22Rv1 (cell line): ENCODE results near the gene MVK.

ENCODE experiments used
- ZFX ChIP-seq: fragments of 450-650 bp; IDR thresholded peaks from 2 replicates; pipeline ENCODE4 v1.6.1; 2017; ENCODE audit warnings: antibody characterized with exemption, borderline replicate concordance
- TF ChIP-seq, protein P1 (sequence below): fragments of 450-650 bp; IDR thresholded peaks from 2 replicates; pipeline ENCODE4 v1.5.1; 2017; ENCODE audit warnings: mild to moderate bottlenecking

DNA sequence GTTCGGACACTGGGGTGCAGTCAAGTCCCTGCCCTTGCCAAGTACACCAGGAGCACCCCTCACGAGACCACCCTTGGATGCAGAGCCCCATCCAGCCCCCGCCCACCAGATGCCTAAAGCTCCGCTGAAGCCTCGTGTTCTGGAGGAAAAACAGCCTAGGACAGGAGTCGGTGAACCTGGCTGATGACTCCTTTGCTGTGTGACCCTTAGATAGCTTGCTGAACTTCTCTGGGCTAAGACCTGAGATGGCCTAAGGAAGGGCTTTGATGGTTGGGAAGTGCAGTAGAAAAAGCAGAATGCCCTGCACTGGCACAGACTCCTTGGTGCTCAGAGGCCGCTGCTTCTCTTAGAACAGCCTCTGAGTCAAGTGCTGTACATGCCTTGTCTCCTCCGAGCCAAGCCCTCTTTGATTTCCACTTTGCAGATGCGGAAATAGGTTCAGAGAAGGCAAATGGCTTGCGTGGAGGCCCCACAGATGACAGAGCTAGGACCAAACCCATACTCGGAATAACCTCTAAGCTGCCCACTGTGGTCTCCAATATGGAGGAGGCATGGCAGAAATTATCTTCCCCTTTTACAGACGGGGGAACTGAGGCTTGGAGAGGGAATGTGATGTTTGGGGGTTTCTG lies 52.3 kb downstream of the MVK start:
- TF ChIP-seq ZFX, result no peak
- TF ChIP-seq, protein P1, sequence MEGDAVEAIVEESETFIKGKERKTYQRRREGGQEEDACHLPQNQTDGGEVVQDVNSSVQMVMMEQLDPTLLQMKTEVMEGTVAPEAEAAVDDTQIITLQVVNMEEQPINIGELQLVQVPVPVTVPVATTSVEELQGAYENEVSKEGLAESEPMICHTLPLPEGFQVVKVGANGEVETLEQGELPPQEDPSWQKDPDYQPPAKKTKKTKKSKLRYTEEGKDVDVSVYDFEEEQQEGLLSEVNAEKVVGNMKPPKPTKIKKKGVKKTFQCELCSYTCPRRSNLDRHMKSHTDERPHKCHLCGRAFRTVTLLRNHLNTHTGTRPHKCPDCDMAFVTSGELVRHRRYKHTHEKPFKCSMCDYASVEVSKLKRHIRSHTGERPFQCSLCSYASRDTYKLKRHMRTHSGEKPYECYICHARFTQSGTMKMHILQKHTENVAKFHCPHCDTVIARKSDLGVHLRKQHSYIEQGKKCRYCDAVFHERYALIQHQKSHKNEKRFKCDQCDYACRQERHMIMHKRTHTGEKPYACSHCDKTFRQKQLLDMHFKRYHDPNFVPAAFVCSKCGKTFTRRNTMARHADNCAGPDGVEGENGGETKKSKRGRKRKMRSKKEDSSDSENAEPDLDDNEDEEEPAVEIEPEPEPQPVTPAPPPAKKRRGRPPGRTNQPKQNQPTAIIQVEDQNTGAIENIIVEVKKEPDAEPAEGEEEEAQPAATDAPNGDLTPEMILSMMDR, result no peak
